Measurements from ENCODE around the gene GSE1. TPM values are rescaled to one million over a fixed set of nuclear protein-coding genes. Genes with fewer than 3 reads are reported as not detected.

The GSE1 gene
- total and polyA plus RNA-seq, 3 donors from 2014 or later, result 49.9 to 212 (median 188) TPM

GRCh38 chr16:85567935-85568334 is 45.2 kb upstream of the GSE1 start:
- TF ChIP-seq POLR2A (IDR thresholded peaks at IDR 0.05) (no peak), CTCF (IDR thresholded peaks at IDR 0.05) (no peak)
- Histone ChIP-seq H3K27ac (no peak overlapping the region), H3K4me1 (peaks cover 38% of the 10 kb centered on the region), H3K27me3 (no peaks in the 10 kb centered on the region), H3K9me3 (no peaks in the 10 kb centered on the region), H3K4me3 (no peak overlapping the region), H3K36me3 (ENCODE audit: low read depth, missing control alignments) (no peaks in the 10 kb centered on the region)
- intact Hi-C loops (cut with DNase I; ENCODE audit: low total_unique reads), result no loop called here
- DNase-seq, result no peak
- WGBS, 2 donors, result 94 to 97% methylated on average over 4 of the region's 4 CpGs

GRCh38 chr16:85568519-85568918 is 44.6 kb upstream of the GSE1 start:
- WGBS, 2 donors, result 60 to 80% methylated on average over 8 of the region's 8 CpGs
- Histone ChIP-seq H3K36me3 (ENCODE audit: low read depth, missing control alignments) (no peaks in the 10 kb centered on the region), H3K4me3 (no peak overlapping the region), H3K4me1 (peaks cover 40% of the 10 kb centered on the region), H3K27me3 (no peaks in the 10 kb centered on the region), H3K27ac (peak overlapping the region in 1 of 2 donors; percentile 10), H3K9me3 (no peaks in the 10 kb centered on the region)
- no peak for TF ChIP-seq CTCF (IDR thresholded peaks at IDR 0.05)
- TF ChIP-seq POLR2A (IDR thresholded peaks at IDR 0.05), result no peak
- intact Hi-C loops (cut with DNase I; ENCODE audit: low total_unique reads), result no loop called here
- peak; percentile 65 for DNase-seq

DNA sequence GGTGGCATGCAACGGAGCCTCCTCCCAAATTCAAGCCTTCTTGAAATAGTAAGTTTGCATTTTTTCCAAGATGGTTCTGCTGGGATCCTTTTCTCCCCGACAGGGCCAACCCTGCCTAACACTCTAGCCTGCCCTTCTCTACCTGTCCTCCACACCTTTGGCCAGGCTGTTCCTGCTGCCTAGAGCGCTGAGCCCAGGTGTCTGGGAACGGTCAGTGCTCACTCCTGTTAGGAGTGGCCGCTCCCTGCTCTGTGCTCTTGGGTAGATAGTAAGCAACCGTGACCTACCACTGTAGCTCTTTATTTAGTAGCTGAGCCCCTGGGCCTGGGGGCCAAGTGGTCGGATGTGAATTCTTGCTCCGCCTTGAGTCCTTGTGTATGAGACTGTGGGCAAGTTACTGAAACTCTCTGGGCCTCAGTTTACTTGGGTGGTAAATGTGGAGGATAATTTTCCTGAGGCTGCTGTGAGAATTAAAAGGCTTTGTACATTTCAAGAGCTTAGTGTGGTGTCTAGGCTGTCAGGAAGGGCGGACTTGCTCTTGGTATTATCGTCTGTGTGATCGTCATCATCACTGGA is 44.0 kb upstream of the GSE1 start:
- H3K4me1 ChIP-seq, result peaks cover 40% of the 10 kb centered on the region
- WGBS, 2 donors, result 90 to 94% methylated on average over 9 to 11 of the region's 11 CpGs
- H3K9me3 ChIP-seq, result no peaks in the 10 kb centered on the region
- H3K4me3 ChIP-seq, result no peak overlapping the region
- TF ChIP-seq POLR2A (IDR thresholded peaks at IDR 0.05) (no peak), CTCF (IDR thresholded peaks at IDR 0.05) (no peak)
- no peaks in the 10 kb centered on the region for H3K27me3 ChIP-seq
- intact Hi-C loops (cut with DNase I; ENCODE audit: low total_unique reads), result no loop called here
- peak overlapping the region in 1 of 2 donors; percentile 10 for H3K27ac ChIP-seq
- no peaks in the 10 kb centered on the region for H3K36me3 ChIP-seq (ENCODE audit: low read depth, missing control alignments)
- DNase-seq, result no peak

GRCh38 chr16:85569615-85570212 is 43.4 kb upstream of the GSE1 start:
- TF ChIP-seq POLR2A (IDR thresholded peaks at IDR 0.05) (no peak), CTCF (IDR thresholded peaks at IDR 0.05) (no peak)
- Histone ChIP-seq H3K4me3 (no peak overlapping the region), H3K36me3 (ENCODE audit: low read depth, missing control alignments) (no peaks in the 10 kb centered on the region), H3K9me3 (no peaks in the 10 kb centered on the region), H3K27ac (peak overlapping the region; percentile 45), H3K27me3 (no peaks in the 10 kb centered on the region), H3K4me1 (peaks cover 45% of the 10 kb centered on the region)
- intact Hi-C loops (cut with DNase I; ENCODE audit: low total_unique reads), result no loop called here
- WGBS, 2 donors, result 57 to 84% methylated on average over 16 to 20 of the region's 20 CpGs
- peak; percentile 74 for DNase-seq

All from testis (tissue), 3 donors.